Esophagus muscularis mucosa (tissue), 4 donors: ENCODE results near the gene MON2. TPM values are rescaled to one million over a fixed set of nuclear protein-coding genes. Genes with fewer than 3 reads are reported as not detected.

Source experiments
- DNase-seq: peaks from one replicate; pipeline ENCODE4 v3.0.0-alpha.2; 2017; ENCODE audit errors: extremely low spot score
- H3K27ac ChIP-seq, 4 donors: fragments of 200-600 bp; sonication (generic); replicated peaks in 1 of 4; 1 replicate in 3 of 4; 2 replicates in 1 of 4; pipeline ENCODE4 v1.5.1; 2016 to 2019; ENCODE audit warnings: mild to moderate bottlenecking in 1 of 4
- H3K27me3 ChIP-seq, 4 donors: fragments of 200-600 bp; sonication (generic); one replicate each; pipeline versions ENCODE4 v1.5.1 to v1.6.0; 2016 to 2019
- H3K36me3 ChIP-seq, 4 donors: fragments of 200-600 bp; sonication (generic); one replicate each; pipeline ENCODE4 v1.5.1; 2016 to 2019
- H3K4me1 ChIP-seq, 4 donors: fragments of 200-600 bp; sonication (generic); one replicate each; pipeline ENCODE4 v1.5.1; 2016 to 2019
- H3K4me3 ChIP-seq, 4 donors: fragments of 200-600 bp; sonication (generic); 1 replicate in 2 of 4; 2 replicates in 2 of 4; pipeline ENCODE4 v1.5.1; 2016 to 2019; ENCODE audit warnings: mild to moderate bottlenecking in 4 of 4, moderate library complexity in 1 of 4
- H3K9me3 ChIP-seq, 4 donors: fragments of 200-600 bp; sonication (generic); 1 replicate in 3 of 4; 2 replicates in 1 of 4; pipeline ENCODE4 v1.5.1; 2016 to 2019
- CTCF ChIP-seq, 3 experiments: fragments of 200-600 bp in 2 of 3; fragments of 450-650 bp in 1 of 3; sonication (generic) in 2 of 3; IDR thresholded peaks; one replicate each; pipeline ENCODE4 v1.5.1; 2017 to 2019; ENCODE audit warnings: antibody characterized with exemption in 3 of 3, mild to moderate bottlenecking in 2 of 3, moderate library complexity in 1 of 3
- EP300 ChIP-seq: sonication (generic); formaldehyde crosslinking; IDR thresholded peaks from one replicate; pipeline ENCODE4 v1.6.1; 2017; ENCODE audit warnings: antibody characterized with exemption
- POLR2A ChIP-seq: fragments of 450-650 bp; IDR thresholded peaks from one replicate; pipeline ENCODE4 v1.6.1; 2017; ENCODE audit warnings: antibody characterized with exemption, moderate library complexity, mild to moderate bottlenecking, low read depth
- POLR2AphosphoS5 ChIP-seq, 2 donors: sonication (generic); formaldehyde crosslinking; IDR thresholded peaks; one replicate each; pipeline ENCODE4 v1.6.1; 2017; ENCODE audit warnings: antibody characterized with exemption in 2 of 2
- WGBS: methylation state at CpG from one replicate; pipeline ENCODE4 v1.1.5; 2018; 5-methylcytosine and 5-hydroxymethylcytosine counted together
- intact Hi-C: fragments of 100-400 bp; cut with DNase I; formaldehyde crosslinking; loops from one replicate; pipeline ENCODE4 v1.15.1; 2023
- total RNA-seq, 4 donors: library from RNA; depleted of rRNA; stranded (reverse); fragments of >200 nt; gene quantifications; one replicate each; pipeline versions ENCODE4 v1.1.0 to v1.2.1, GENCODE V29; 2016

MON2 gene
- total RNA-seq, 4 donors from 2014 or later, result 21.5 to 47.3 (median 30.8) TPM

- no peaks in the 10 kb centered on the region for H3K9me3 ChIP-seq
- H3K27me3 ChIP-seq, result no peaks in the 10 kb centered on the region
- H3K4me1 ChIP-seq, result no peaks in the 10 kb centered on the region
- intact Hi-C loops, result no loop called here
- H3K36me3 ChIP-seq, result peaks cover 0 to 16% (median 7%) of the 10 kb centered on the region in 4 donors
- TF ChIP-seq POLR2A (no peak), POLR2AphosphoS5 (IDR thresholded peaks at IDR 0.05) (no peak), EP300 (no peak), CTCF (IDR thresholded peaks at IDR 0.05) (no peak)
- no peak overlapping the region for H3K27ac ChIP-seq
- H3K4me3 ChIP-seq, result no peak overlapping the region
- no peak for DNase-seq
- 91% methylated on average over 2 of the region's 2 CpGs for WGBS
Measured at GRCh38 chr12:62522984-62523383, 56.4 kb downstream of the MON2 start.

- intact Hi-C loops, result no loop called here
- H3K36me3 ChIP-seq, result peaks cover 0 to 16% (median 7%) of the 10 kb centered on the region in 4 donors
- H3K27me3 ChIP-seq, result no peaks in the 10 kb centered on the region
- no peak overlapping the region for H3K4me3 ChIP-seq
- H3K27ac ChIP-seq, result no peak overlapping the region
- TF ChIP-seq POLR2AphosphoS5 (IDR thresholded peaks at IDR 0.05) (no peak), EP300 (no peak), POLR2A (no peak), CTCF (IDR thresholded peaks at IDR 0.05) (no peak)
- H3K9me3 ChIP-seq, result no peaks in the 10 kb centered on the region
- H3K4me1 ChIP-seq, result no peaks in the 10 kb centered on the region
- DNase-seq, result no peak
- WGBS, result 88% methylated on average over 1 of the region's 1 CpG
Measured at GRCh38 chr12:62523619-62524018, 57.0 kb downstream of the MON2 start.

- no peaks in the 10 kb centered on the region for H3K9me3 ChIP-seq
- no peak for TF ChIP-seq POLR2AphosphoS5 (IDR thresholded peaks at IDR 0.05)
- TF ChIP-seq EP300, result no peak
- no peak for TF ChIP-seq POLR2A
- no peak for TF ChIP-seq CTCF (IDR thresholded peaks at IDR 0.05)
- H3K4me3 ChIP-seq, result no peak overlapping the region
- peaks cover 0 to 16% (median 5%) of the 10 kb centered on the region in 4 donors for H3K36me3 ChIP-seq
- DNase-seq, result no peak
- intact Hi-C loops, result no loop called here
- H3K27ac ChIP-seq, result no peak overlapping the region
- H3K4me1 ChIP-seq, result no peaks in the 10 kb centered on the region
- H3K27me3 ChIP-seq, result no peaks in the 10 kb centered on the region
Measured at GRCh38 chr12:62525271-62525670, 58.6 kb downstream of the MON2 start.

- intact Hi-C loops, result no loop called here
- H3K4me1 ChIP-seq, result no peaks in the 10 kb centered on the region
- no peak overlapping the region for H3K4me3 ChIP-seq
- peaks cover 0 to 54% (median 15%) of the 10 kb centered on the region in 4 donors for H3K36me3 ChIP-seq
- H3K9me3 ChIP-seq, result no peaks in the 10 kb centered on the region
- whole genome bisulfite sequencing, result 75% methylated on average over 1 of the region's 1 CpG
- DNase-seq, result no peak
- TF ChIP-seq CTCF (IDR thresholded peaks at IDR 0.05) (no peak), POLR2AphosphoS5 (IDR thresholded peaks at IDR 0.05) (no peak), EP300 (no peak), POLR2A (no peak)
- no peaks in the 10 kb centered on the region for H3K27me3 ChIP-seq
- H3K27ac ChIP-seq, result no peak overlapping the region
Measured at GRCh38 chr12:62530596-62530995, 64.0 kb downstream of the MON2 start.

- WGBS, result 87% methylated on average over 3 of the region's 3 CpGs
- no peaks in the 10 kb centered on the region for H3K27me3 ChIP-seq
- intact Hi-C loops, result no loop called here
- peaks cover 0 to 2% (median under 1%) of the 10 kb centered on the region in 4 donors for H3K4me1 ChIP-seq
- no peaks in the 10 kb centered on the region for H3K9me3 ChIP-seq
- no peak for DNase-seq
- no peak overlapping the region for H3K27ac ChIP-seq
- TF ChIP-seq POLR2A (no peak), EP300 (no peak), POLR2AphosphoS5 (IDR thresholded peaks at IDR 0.05) (no peak), CTCF (IDR thresholded peaks at IDR 0.05) (no peak)
- H3K36me3 ChIP-seq, result peaks cover 0 to 66% (median 20%) of the 10 kb centered on the region in 4 donors
- H3K4me3 ChIP-seq, result no peak overlapping the region
Measured at GRCh38 chr12:62532333-62532732, 65.7 kb downstream of the MON2 start.
